ENCODE results near the gene INO80B.

DNA sequence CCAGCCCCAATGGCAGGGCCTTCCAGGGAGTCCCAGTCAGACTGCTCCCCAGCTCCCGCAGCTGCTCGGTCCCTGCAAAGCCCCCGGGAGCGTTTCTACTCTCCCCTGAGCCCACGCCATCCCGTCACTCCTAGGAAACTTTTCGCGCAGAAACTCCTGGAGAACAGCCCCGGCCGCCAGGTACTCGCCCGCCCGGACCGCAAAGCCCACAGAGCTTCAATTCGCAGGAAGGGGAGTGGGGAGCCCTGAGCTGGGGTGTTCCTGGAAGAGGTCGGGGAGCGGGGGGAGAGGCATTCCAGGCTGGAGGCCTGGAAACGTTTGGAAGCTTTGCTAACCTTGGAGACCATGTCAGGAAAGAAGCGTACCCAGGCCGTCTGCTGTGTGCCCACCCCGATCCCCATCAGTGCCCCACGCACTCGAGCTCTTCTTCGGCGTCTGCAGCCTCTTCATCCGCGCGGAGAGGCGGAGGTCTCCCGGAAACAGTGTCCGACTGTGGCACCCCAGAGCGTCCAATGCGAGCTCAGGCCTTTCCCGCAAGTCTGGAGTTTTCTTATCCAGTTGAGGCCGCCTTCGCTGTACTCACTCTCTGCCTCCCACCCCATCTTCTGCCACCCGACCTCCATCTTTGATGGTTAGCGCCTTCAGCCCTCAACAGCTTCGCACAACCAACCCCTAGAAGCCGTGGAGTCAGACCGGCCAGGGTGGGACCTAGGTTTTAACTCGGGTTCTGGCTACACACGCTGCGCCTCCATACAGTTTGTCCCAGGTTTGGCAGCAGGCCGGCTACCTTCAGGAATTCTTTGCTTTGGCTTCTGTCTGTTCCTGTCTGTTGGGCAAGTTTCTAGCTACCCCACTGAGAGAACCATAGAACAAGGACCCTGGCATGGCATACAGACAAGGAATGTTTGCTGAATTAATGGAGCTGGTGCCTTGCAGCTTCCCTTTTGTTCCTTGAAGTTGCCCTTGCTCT lies 48.9 kb downstream of the INO80B start:
- TF ChIP-seq TAF1 (IDR thresholded peaks at IDR 0.05; ENCODE audit: borderline replicate concordance, insufficient read depth, low read length) (no peak), SIN3A (IDR thresholded peaks at IDR 0.05; ENCODE audit: borderline replicate concordance, insufficient read depth, low read length) (no peak)

All from PFSK-1 (cell line).